ENCODE results near the gene PLOD1.
"Not testable (repeated sequence)": the region's sequence is repeated elsewhere in the genome, so short reads cannot be mapped to it uniquely, and the experiment has no call there.

The PLOD1 gene

GRCh38 chr1:12005488-12006166 is 71.1 kb downstream of the PLOD1 start:
- DNase-seq (ENCODE audit: low read depth): no peak
- no peak overlapping the region for H3K4me3 ChIP-seq (ENCODE audit: low read depth, low read length)
- TF ChIP-seq CTCF (IDR thresholded peaks at IDR 0.05; ENCODE audit: control insufficient read depth, extremely low read depth, insufficient read depth): no peak

GRCh38 chr1:12006167-12006921 is 71.8 kb downstream of the PLOD1 start:
- no peak for DNase-seq (ENCODE audit: low read depth)
- TF ChIP-seq CTCF (IDR thresholded peaks at IDR 0.05; ENCODE audit: control insufficient read depth, extremely low read depth, insufficient read depth): no peak

GRCh38 chr1:12007204-12007603 is 72.7 kb downstream of the PLOD1 start:
- TF ChIP-seq CTCF (IDR thresholded peaks at IDR 0.05; ENCODE audit: control insufficient read depth, extremely low read depth, insufficient read depth): no peak
- DNase-seq (ENCODE audit: low read depth): no peak
- no peak overlapping the region for H3K4me3 ChIP-seq (ENCODE audit: low read depth, low read length)

More at GRCh38 chr1:12006167-12006921, 71.8 kb downstream of the PLOD1 start:
- no peak overlapping the region for H3K4me3 ChIP-seq (ENCODE audit: low read depth, low read length)

- DNase-seq (ENCODE audit: low read depth); H3K4me3 ChIP-seq (ENCODE audit: low read depth, low read length): not testable (repeated sequence)
Measured at GRCh38 chr1:12008355-12008754, 73.8 kb downstream of the PLOD1 start.

- no peak for TF ChIP-seq CTCF (IDR thresholded peaks at IDR 0.05; ENCODE audit: control insufficient read depth, extremely low read depth, insufficient read depth)
- no peak for DNase-seq (ENCODE audit: low read depth)
- H3K4me3 ChIP-seq (ENCODE audit: low read depth, low read length): no peak overlapping the region
Measured at GRCh38 chr1:12009318-12009947, 74.9 kb downstream of the PLOD1 start.

GRCh38 chr1:12010746-12011570 is 76.4 kb downstream of the PLOD1 start:
- TF ChIP-seq CTCF (IDR thresholded peaks at IDR 0.05; ENCODE audit: control insufficient read depth, extremely low read depth, insufficient read depth): no peak
- no peak for DNase-seq (ENCODE audit: low read depth)

GRCh38 chr1:12011998-12012397 is 77.5 kb downstream of the PLOD1 start:
- no peak overlapping the region for H3K4me3 ChIP-seq (ENCODE audit: low read depth, low read length)
- DNase-seq (ENCODE audit: low read depth): no peak
- TF ChIP-seq CTCF (IDR thresholded peaks at IDR 0.05; ENCODE audit: control insufficient read depth, extremely low read depth, insufficient read depth): no peak

More at GRCh38 chr1:12010746-12011570, 76.4 kb downstream of the PLOD1 start:
- no peak overlapping the region for H3K4me3 ChIP-seq (ENCODE audit: low read depth, low read length)
